Naive thymus-derived CD8-positive, alpha-beta T cell (primary cell): Measurements from ENCODE around the gene FRMD8. TPM values are rescaled to one million over a fixed set of nuclear protein-coding genes. Genes with fewer than 3 reads are reported as not detected.
"Not testable (repeated sequence)": the region's sequence is repeated elsewhere in the genome, so short reads cannot be mapped to it uniquely, and the experiment has no call there.

Experiments
- ATAC-seq, 2 donors: fragments of 150-1000 bp; cut with Tn5 transposase in 1 of 2; sonication (Bioruptor Pico), chemical (Tn5 transposase) in 1 of 2; 1 replicate in 1 of 2; 2 replicates in 1 of 2; pipeline ENCODE4 v1.10.0; 2021; ENCODE audit warnings: mild to moderate bottlenecking in 2 of 2, moderate library complexity in 2 of 2
- POLR2A ChIA-PET: fragments of 350-600 bp; sonication (Branson Sonifier 250); formaldehyde crosslinking; loops from one replicate; lab custom pipeline; 2021; ENCODE audit warnings: antibody characterized with exemption; lab: Charles Lee
- DNase-seq, 10 donors: peaks; one replicate each; pipeline versions ENCODE4 v3.0.0 to v3.0.0-alpha.2; 2020 to 2022
- H3K27ac Mint-ChIP-seq, 10 donors: one replicate each; pipeline ENCODE4 v1.8.0; 2020 to 2022; ENCODE audit warnings: mild to moderate bottlenecking in 10 of 10, mixed read lengths in 10 of 10, moderate library complexity in 4 of 10, inconsistent platforms in 1 of 10
- H3K27me3 Mint-ChIP-seq, 5 donors: one replicate each; pipeline ENCODE4 v1.8.0; 2021 to 2022; ENCODE audit warnings: mixed read lengths in 5 of 5
- H3K36me3 Mint-ChIP-seq, 3 donors: one replicate each; pipeline ENCODE4 v1.8.0; 2020 to 2022; ENCODE audit warnings: mixed read lengths in 3 of 3, mild to moderate bottlenecking in 2 of 3, inconsistent platforms in 1 of 3
- H3K4me1 Mint-ChIP-seq, 4 donors: one replicate each; pipeline ENCODE4 v1.8.0; 2021 to 2022; ENCODE audit warnings: mixed read lengths in 4 of 4
- H3K4me3 Mint-ChIP-seq, 10 donors: one replicate each; pipeline ENCODE4 v1.8.0; 2020 to 2022; ENCODE audit warnings: mild to moderate bottlenecking in 10 of 10, mixed read lengths in 10 of 10, moderate library complexity in 6 of 10, inconsistent platforms in 1 of 10
- H3K9me3 Mint-ChIP-seq, 9 donors: one replicate each; pipeline ENCODE4 v1.8.0; 2020 to 2022; ENCODE audit warnings: mixed read lengths in 9 of 9, mild to moderate bottlenecking in 3 of 9, inconsistent platforms in 1 of 9, moderate library complexity in 1 of 9
- polyA plus RNA-seq, 3 donors: library from polyadenylated mRNA; unstranded; fragments of 300-500 nt; fragmentation: Illumina TruSeq; gene quantifications; one replicate each; pipeline ENCODE4 v1.2.3, GENCODE V29; 2021
- total RNA-seq, 8 experiments: library from RNA in 2 of 8; stranded (reverse) in 2 of 8; gene quantifications; one replicate each; pipeline ENCODE4 v1.2.3 and lab custom pipeline; 2021 to 2026

FRMD8 gene
- total and polyA plus RNA-seq, 5 experiments from 2014 or later = 34.5 to 55.0 (median 42.6) TPM

DNA sequence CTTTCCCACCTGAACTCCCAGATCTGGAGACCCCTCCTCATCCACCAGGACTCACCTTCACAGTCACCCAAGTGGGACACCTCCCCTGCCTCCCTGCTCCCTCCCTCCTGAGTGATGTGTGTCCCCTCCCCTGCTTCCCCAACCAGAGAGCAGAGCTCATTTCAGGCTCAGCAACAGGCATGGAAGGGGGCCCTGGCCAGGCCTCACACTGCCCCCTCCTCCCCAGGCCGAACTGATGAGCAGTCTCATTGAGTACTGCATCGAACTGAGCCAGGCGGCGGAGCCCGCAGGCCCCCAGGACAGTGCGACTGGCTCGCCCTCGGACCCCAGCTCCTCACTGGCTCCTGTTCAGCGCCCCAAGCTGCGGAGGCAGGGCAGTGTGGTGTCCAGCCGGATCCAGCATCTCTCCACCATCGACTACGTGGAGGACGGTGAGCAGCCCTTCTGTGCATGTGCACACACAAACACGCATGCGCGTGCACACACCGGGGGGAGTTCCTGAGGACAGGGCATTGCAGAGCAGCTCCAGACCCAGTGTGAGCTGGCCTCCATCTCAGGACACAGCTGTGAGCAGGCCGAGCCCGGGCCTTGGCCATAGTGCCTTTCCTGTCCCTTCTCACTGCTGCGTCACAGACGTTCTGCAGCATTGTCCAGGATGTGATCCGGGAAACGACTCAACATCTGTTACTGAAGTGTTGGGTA is 18.4 kb downstream of the FRMD8 start:
- H3K9me3 Mint-ChIP-seq = no peaks in the 10 kb centered on the region
- ATAC-seq (no peak), DNase-seq (peak in 1 of 10 donors; percentile 56)
- POLR2A ChIA-PET = interaction anchor here (0.5 to 1.0 kb wide), 2 partner anchors 92 to 114 kb away, joined by 6 to 8 read pairs; no protein-coding TSS in a partner anchor
- H3K36me3 Mint-ChIP-seq = peaks cover 0 to 71% (median 2%) of the 10 kb centered on the region in 3 donors
- no peak overlapping the region for H3K4me3 Mint-ChIP-seq
- peaks cover 0 to 23% (median 9%) of the 10 kb centered on the region in 4 donors for H3K4me1 Mint-ChIP-seq
- peak overlapping the region in 2 of 10 donors; percentile 9 to 27 for H3K27ac Mint-ChIP-seq
- H3K27me3 Mint-ChIP-seq = no peaks in the 10 kb centered on the region

DNA sequence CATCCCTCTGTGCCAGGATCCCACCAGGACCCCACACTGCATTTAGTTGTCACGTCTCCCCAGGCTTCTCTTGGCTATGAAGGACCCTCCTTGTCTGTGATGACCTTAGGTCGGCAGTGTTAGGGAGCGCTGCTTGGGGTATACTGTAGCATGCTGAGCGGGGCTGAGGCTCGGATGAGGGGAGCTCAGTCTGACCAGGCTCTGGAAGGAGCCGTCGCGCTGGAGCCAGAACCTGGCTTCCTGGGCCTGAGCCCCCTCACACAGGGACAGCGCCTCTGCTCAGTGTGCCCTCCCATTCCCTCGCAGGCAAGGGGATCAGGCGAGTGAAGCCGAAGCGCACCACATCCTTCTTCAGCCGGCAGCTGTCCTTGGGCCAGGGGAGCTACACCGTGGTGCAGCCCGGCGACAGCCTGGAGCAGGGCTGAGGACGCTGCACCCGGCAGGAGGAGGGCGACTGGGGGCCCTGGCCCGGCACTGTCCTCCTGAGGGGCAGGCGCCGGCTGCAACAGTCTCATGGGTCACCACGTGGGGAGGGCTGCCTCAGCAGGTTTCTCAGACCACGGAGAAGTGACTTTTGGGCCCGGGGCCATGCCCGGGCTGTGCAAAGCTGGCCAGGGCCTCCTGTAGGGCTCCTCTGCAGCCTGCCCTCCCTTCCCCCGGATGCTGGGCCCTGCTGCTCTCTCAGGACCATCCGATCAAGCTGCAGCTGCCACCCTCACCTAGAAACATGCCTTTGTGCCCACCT is 24.7 kb downstream of the FRMD8 start:
- ATAC-seq (no peak), DNase-seq (peak in 1 of 10 donors; percentile 41)
- peaks cover 2 to 15% (median 9%) of the 10 kb centered on the region in 4 donors for H3K4me1 Mint-ChIP-seq
- no peaks in the 10 kb centered on the region for H3K9me3 Mint-ChIP-seq
- no peaks in the 10 kb centered on the region for H3K27me3 Mint-ChIP-seq
- POLR2A ChIA-PET = interaction anchor here (1.1 to 20.7 kb wide), 3 partner anchors 18 to 88 kb away, joined by 3 to 2047 read pairs (median 4); partner anchors contain the start of gene MALAT1
- peak overlapping the region in 1 of 10 donors; percentile 52 for H3K27ac Mint-ChIP-seq
- no peak overlapping the region for H3K4me3 Mint-ChIP-seq
- peaks cover 0 to 54% (median 2%) of the 10 kb centered on the region in 3 donors for H3K36me3 Mint-ChIP-seq

DNA sequence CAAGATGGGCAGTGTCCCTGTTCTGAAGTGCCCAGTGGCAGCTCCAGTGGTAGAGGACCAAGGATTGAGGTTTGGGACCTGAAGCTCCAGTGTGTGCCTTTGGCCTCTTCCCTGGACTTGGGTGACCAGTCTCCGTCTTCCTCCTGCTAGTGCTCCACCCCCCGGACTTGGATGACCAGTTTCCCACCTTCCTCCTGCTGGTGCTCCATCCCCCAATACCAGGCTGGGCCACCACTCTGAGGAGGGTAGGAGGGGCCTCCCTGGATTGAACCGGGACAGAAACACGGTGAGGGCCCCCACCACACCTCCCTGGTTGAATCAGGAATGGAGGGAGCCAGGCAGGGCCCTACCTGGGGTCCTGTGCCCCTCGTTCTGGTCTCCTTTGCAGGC is 25.2 kb downstream of the FRMD8 start:
- Mint-ChIP-seq H3K4me3 (no peak overlapping the region), H3K27ac (peak overlapping the region in 2 of 10 donors; percentile 52 to 53), H3K4me1 (peaks cover 5 to 20% (median 14%) of the 10 kb centered on the region in 4 donors), H3K36me3 (peaks cover 0 to 49% (median 2%) of the 10 kb centered on the region in 3 donors), H3K27me3 (no peaks in the 10 kb centered on the region), H3K9me3 (no peaks in the 10 kb centered on the region)
- POLR2A ChIA-PET = interaction anchor here (1.1 to 20.7 kb wide), 3 partner anchors 18 to 88 kb away, joined by 3 to 2047 read pairs (median 4); partner anchors contain the start of gene MALAT1
- DNase-seq (peak in 1 of 10 donors; percentile 55), ATAC-seq (no peak)

DNA sequence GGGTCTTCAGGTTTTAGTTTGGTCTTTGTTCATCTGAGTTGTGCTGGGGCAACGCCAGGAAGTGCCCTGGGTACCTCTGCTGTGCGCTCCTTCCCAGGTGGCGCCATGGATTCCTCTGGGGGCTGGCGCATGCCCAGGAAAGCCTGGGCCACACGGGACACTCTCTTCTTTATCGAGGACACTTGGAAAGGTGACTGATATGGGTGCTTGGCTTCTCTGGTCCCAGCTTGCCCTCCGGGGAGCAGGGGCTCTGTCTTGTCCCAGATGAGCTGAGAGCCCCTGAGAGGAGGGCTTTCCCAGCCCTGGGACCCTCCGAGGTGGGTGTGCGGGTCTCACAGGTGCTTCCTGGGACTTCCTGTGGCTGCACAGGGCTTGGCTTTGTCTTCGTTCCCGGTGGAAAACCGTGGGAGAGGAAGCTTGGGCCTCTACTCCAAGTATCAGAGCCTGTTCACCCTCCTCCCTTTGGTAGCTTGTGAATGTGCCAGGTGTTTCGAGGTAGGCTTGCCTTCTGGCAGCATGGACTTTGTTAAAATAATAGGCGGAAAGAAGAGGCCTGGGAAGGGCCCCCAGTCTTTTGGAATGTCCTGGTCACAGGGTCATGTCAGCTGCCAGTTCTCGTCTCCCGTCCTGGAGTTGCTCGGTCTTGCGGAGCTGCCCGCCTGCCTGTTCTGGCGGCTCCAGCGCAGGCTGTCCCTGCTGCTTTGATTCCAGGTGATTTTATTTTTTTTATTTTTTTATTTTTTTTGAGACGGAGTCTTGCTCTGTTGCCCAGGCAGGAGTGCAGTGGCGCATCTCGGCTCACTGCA is 26.0 kb downstream of the FRMD8 start:
- DNase-seq (no peak), ATAC-seq (no peak)
- H3K9me3 Mint-ChIP-seq = no peaks in the 10 kb centered on the region
- peaks cover 0 to 43% (median 0%) of the 10 kb centered on the region in 3 donors for H3K36me3 Mint-ChIP-seq
- no peak overlapping the region for H3K4me3 Mint-ChIP-seq
- H3K4me1 Mint-ChIP-seq = peaks cover 12 to 28% (median 22%) of the 10 kb centered on the region in 4 donors
- no peaks in the 10 kb centered on the region for H3K27me3 Mint-ChIP-seq
- POLR2A ChIA-PET = interaction anchor here (0.6 to 20.7 kb wide), 6 partner anchors 9 to 105 kb away, joined by 3 to 2047 read pairs (median 3); partner anchors contain the start of gene MALAT1
- H3K27ac Mint-ChIP-seq = peak overlapping the region in 3 of 10 donors; percentile 15 to 63 (median 27)

DNA sequence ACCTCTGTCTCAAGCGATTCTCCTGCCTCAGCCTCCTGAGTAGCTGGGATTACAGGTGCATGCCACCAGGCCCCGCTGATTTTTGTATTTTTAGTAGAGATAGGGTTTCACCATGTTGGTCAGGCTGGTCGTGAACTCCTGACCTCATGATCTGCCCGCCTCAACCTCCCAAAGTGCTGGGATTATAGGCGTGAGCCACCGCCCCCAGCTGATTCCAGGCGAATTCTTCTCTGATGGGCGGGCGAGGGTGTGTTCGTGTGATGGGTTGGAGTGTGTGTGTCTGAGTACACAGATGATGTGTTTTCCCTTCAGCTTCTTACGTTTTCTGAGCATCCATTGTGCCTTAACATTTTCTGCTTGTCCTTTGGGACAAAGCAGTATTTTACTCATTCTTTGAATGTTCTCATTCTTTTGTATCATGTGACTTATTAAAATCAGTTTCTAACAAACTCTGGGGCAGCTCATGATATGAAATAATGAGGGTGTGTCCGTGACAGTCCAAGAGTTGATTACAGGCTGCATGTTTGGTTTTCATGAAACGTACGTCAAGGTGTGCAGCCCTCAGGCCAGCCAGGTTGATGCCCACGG is 26.7 kb downstream of the FRMD8 start:
- peaks cover 0 to 41% (median 0%) of the 10 kb centered on the region in 3 donors for H3K36me3 Mint-ChIP-seq
- H3K4me1 Mint-ChIP-seq = peaks cover 16 to 32% (median 29%) of the 10 kb centered on the region in 4 donors
- H3K27me3 Mint-ChIP-seq, ATAC-seq, H3K9me3 Mint-ChIP-seq, H3K4me3 Mint-ChIP-seq: not testable (repeated sequence)
- POLR2A ChIA-PET = interaction anchor here (0.6 to 20.7 kb wide), 5 partner anchors 11 to 104 kb away, joined by 3 to 2047 read pairs (median 4); partner anchors contain the start of genes FRMD8, MALAT1 and SLC25A45
- peak overlapping the region in 1 of 10 donors; percentile 37 for H3K27ac Mint-ChIP-seq
- DNase-seq = peak in 1 of 10 donors; percentile 41

DNA sequence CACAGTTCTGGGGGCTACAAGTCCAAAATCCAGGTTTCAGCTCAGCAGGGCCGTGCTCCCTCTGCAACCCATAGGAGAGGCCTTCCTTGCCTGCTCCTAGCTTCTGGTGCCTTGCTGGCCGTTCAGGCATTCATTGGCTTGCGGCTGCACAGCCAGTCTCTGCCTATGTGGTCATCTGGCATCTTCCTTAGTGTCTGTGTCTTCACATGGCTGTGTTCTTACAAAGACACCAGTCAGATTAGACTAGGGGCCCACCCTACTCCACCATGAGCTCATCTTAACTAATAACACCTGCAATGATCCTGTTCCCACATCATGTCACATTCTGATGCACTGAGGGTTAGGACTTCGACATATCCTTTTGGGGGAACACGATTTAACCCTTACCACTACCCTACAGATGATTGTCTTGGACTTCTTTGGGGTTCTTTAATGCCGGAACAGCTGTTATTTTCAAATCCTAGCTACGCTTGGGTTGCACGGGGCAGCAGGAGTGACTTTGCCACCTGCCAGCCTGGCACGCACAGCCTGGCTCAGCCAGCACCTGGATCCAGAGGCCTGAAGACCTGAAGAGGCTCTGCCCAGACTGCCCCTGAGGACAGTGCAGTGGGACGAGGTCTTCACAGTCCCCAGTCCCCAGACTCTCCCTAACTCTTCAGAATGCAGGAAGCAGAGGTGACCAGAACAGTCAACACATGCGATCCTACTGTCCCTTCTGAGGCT is 28.5 kb downstream of the FRMD8 start:
- POLR2A ChIA-PET = interaction anchor here (0.7 to 20.7 kb wide), 13 partner anchors 8 to 84 kb away, joined by 3 to 2047 read pairs (median 80); partner anchors contain the start of genes FRMD8, MALAT1, NEAT1 and SLC25A45
- peak overlapping the region in 4 of 10 donors; percentile 4 to 97 (median 26) for H3K4me3 Mint-ChIP-seq
- DNase-seq = peak in 1 of 10 donors; percentile 52
- no peaks in the 10 kb centered on the region for H3K27me3 Mint-ChIP-seq
- H3K9me3 Mint-ChIP-seq = no peaks in the 10 kb centered on the region
- H3K4me1 Mint-ChIP-seq = peaks cover 24 to 44% (median 42%) of the 10 kb centered on the region in 4 donors
- H3K36me3 Mint-ChIP-seq = peaks cover 0 to 24% (median 0%) of the 10 kb centered on the region in 3 donors
- peak overlapping the region in 4 of 10 donors; percentile 38 to 60 (median 46) for H3K27ac Mint-ChIP-seq
- no peak for ATAC-seq

DNA sequence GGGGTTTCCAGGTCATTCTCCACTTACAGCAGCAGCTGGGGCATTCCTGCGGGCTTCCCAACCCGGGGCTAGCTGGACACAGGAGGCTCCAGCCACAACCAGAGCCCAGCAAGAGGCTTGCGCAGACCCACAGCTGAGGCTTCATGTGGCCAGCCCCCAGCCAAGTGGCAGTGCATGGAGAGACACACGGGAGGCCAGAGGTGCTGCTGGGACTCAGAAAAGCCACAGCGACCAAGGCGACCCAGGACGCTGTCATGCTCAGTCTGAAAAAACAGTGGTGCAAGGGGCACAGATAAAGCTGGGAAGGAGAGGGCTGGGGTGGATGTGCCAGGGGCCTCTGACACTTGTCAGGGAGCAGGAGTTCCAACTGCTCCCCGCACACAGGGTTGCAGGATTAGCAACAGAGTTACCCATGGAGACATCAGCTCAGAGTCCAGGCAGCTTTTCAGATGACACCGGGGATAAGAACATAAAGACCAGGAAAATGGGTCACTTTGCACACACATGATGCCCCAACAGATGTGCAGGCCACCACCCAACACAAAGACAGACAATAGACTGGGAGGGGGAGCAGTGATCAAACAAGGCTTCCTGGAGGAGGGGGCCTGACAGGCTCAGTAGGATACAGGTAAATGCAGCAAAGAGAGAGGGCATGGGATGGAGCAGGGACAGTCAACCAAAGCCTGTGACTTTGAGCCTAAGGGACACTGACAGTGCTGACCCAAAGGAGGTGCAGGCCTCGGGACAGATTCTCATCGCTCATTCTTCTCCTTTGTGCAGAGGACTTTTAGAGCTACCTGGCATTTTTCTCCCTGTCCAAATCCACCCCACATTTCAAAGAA is 29.3 kb downstream of the FRMD8 start:
- H3K4me3 Mint-ChIP-seq = peak overlapping the region; percentile 89 to 98 (median 96)
- POLR2A ChIA-PET = interaction anchor here (0.6 to 20.7 kb wide), 20 partner anchors 9 to 529 kb away, joined by 3 to 2047 read pairs (median 10); partner anchors contain the start of genes FRMD8, MALAT1, NEAT1 and SCYL1
- H3K27me3 Mint-ChIP-seq = no peaks in the 10 kb centered on the region
- peak overlapping the region; percentile 60 to 100 (median 99) for H3K27ac Mint-ChIP-seq
- ATAC-seq (no peak), DNase-seq (peak in 1 of 10 donors; percentile 47)
- H3K4me1 Mint-ChIP-seq = peaks cover 26 to 52% (median 50%) of the 10 kb centered on the region in 4 donors
- no peaks in the 10 kb centered on the region for H3K9me3 Mint-ChIP-seq
- H3K36me3 Mint-ChIP-seq = peaks cover 0 to 16% (median 0%) of the 10 kb centered on the region in 3 donors

DNA sequence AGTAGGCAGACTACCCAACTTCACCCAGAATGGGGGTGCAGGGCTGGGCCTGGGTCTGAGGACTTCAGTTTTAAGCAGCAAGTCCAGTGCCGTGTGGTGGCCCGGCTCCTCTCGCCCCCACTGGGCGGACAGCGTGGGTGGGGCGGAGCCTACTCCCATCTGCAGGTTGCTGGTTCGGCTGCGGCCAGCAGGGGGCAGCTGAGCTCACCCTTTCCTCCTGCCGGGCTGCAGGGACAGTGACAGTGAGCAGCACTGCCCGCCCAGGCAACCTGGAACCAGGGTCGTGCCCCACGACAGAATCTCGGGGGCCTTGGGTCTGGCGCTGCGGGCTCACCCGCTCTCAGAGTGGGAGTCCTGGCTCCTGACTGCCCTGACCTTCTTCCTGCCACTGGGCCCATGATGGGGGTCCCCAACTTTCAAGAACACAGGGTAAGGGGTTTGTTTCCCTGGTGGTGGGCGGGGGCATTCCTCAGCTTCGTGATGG is 29.9 kb downstream of the FRMD8 start:
- DNase-seq (peak; percentile 83 to 96 (median 90)), ATAC-seq (peak; percentile 45 to 62)
- H3K27me3 Mint-ChIP-seq = no peaks in the 10 kb centered on the region
- H3K27ac Mint-ChIP-seq = peak overlapping the region; percentile 94 to 100 (median 99)
- H3K9me3 Mint-ChIP-seq = no peaks in the 10 kb centered on the region
- H3K4me3 Mint-ChIP-seq = peak overlapping the region; percentile 89 to 98 (median 96)
- POLR2A ChIA-PET = interaction anchor here (0.6 to 20.7 kb wide), 22 partner anchors 8 to 539 kb away, joined by 3 to 2047 read pairs (median 7); partner anchors contain the start of genes FRMD8, MALAT1, NEAT1 and SCYL1
- peaks cover 29 to 58% (median 56%) of the 10 kb centered on the region in 4 donors for H3K4me1 Mint-ChIP-seq
- H3K36me3 Mint-ChIP-seq = peaks cover 0 to 11% (median 0%) of the 10 kb centered on the region in 3 donors

DNA sequence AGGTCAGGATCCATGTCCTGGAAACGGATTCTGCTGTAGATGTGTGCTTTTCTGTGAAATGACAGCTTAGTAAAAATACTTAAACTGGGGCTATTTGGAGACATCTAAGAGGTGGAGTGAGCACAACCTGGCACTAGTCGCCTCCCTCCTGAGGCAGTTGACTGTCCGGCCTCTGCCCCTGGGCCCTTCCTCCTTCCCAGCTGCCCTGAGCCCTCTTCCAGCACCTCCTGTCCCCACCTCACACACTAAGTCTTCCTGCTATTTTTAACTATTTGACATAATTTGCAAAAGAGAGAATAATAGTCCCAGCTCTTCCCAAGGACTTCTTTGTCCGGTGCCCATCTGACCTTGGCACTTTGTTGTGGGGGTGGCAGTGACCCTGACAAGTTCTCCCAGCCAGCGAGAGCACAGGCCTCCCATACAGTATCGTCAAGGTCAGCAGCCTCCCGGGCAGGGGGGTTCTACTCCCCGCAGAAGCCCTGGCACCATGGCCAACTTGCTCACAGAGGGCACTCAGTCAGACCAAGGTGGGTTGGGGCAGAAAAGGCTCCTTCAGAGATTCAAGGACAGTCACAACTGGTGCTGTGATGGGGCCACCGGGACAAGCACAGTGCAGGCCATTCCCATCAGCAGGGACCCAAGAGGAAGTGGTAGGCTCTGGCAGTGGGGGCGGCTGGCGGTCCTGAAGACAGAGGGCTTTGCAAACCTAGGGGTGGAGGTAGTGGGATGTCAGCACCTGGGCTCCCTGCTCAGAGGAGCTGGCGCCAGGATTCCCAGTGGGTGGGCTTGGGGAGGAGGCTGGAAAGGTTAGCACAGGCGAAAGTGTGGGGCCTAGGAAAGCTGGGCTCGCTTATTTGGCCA is 30.6 kb downstream of the FRMD8 start:
- Mint-ChIP-seq H3K9me3 (no peaks in the 10 kb centered on the region), H3K4me3 (peak overlapping the region; percentile 89 to 98 (median 96)), H3K27me3 (no peaks in the 10 kb centered on the region), H3K4me1 (peaks cover 31 to 59% (median 57%) of the 10 kb centered on the region in 4 donors), H3K36me3 (peaks cover 0 to 6% (median 0%) of the 10 kb centered on the region in 3 donors), H3K27ac (peak overlapping the region; percentile 94 to 100 (median 99))
- POLR2A ChIA-PET = interaction anchor here (0.6 to 20.7 kb wide), 20 partner anchors 7 to 539 kb away, joined by 3 to 2047 read pairs (median 12); partner anchors contain the start of genes FRMD8, MALAT1, NEAT1 and SCYL1
- DNase-seq (peak in 6 of 10 donors; percentile 27 to 67 (median 38)), ATAC-seq (no peak)
